Ureter (tissue), 1 donor: ENCODE results near the gene ADRM1. TPM values are rescaled to one million over a fixed set of nuclear protein-coding genes. Genes with fewer than 3 reads are reported as not detected.

ENCODE experiments used
- DNase-seq: peaks from one replicate; pipeline ENCODE4 v3.0.0-alpha.2; 2020; ENCODE audit warnings: low spot score
- total RNA-seq: library from RNA; stranded (reverse); gene quantifications from one replicate; pipeline ENCODE4 v1.2.4, GENCODE V29; 2023
- donor health status: DM: yes; HTN: yes; CAD: no.

ADRM1 gene
- total RNA-seq, 1 donor from 2014 or later, result 72.6 TPM

GRCh38 chr20:62280303-62280702 lies 22.5 kb upstream of the ADRM1 start:
- DNase-seq, result no peak

GRCh38 chr20:62281161-62281933 lies 21.4 kb upstream of the ADRM1 start:
- no peak for DNase-seq

GRCh38 chr20:62282103-62282502 lies 20.7 kb upstream of the ADRM1 start:
- DNase-seq, result no peak

GRCh38 chr20:62282877-62283503 lies 19.8 kb upstream of the ADRM1 start:
- DNase-seq, result no peak

- no peak for DNase-seq
Measured at GRCh38 chr20:62284448-62284847, 18.3 kb upstream of the ADRM1 start.

GRCh38 chr20:62285151-62285550 lies 17.6 kb upstream of the ADRM1 start:
- DNase-seq, result no peak

GRCh38 chr20:62285722-62286121 lies 17.1 kb upstream of the ADRM1 start:
- DNase-seq, result no peak

GRCh38 chr20:62286493-62287064 lies 16.2 kb upstream of the ADRM1 start:
- DNase-seq, result no peak

GRCh38 chr20:62287129-62287528 lies 15.7 kb upstream of the ADRM1 start:
- no peak for DNase-seq

GRCh38 chr20:62287759-62288534 lies 14.8 kb upstream of the ADRM1 start:
- no peak for DNase-seq

GRCh38 chr20:62288535-62289105 lies 14.2 kb upstream of the ADRM1 start:
- DNase-seq, result no peak

- DNase-seq, result no peak
Measured at GRCh38 chr20:62289131-62289530, 13.7 kb upstream of the ADRM1 start.

GRCh38 chr20:62289898-62290297 lies 12.9 kb upstream of the ADRM1 start:
- no peak for DNase-seq

GRCh38 chr20:62291251-62292066 lies 11.3 kb upstream of the ADRM1 start:
- DNase-seq, result no peak

GRCh38 chr20:62292108-62292507 lies 10.7 kb upstream of the ADRM1 start:
- no peak for DNase-seq

GRCh38 chr20:62293111-62293784 lies 9.5 kb upstream of the ADRM1 start:
- no peak for DNase-seq

- DNase-seq, result no peak
Measured at GRCh38 chr20:62293946-62294345, 8.9 kb upstream of the ADRM1 start.

GRCh38 chr20:62294516-62294915 lies 8.3 kb upstream of the ADRM1 start:
- no peak for DNase-seq

- DNase-seq, result no peak
Measured at GRCh38 chr20:62296724-62297448, 5.9 kb upstream of the ADRM1 start.
